Fibroblast of villous mesenchyme (primary cell): Measurements from ENCODE around the gene PLEKHA5. TPM values are rescaled to one million over a fixed set of nuclear protein-coding genes. Genes with fewer than 3 reads are reported as not detected.
"Not testable (repeated sequence)": the region's sequence is repeated elsewhere in the genome, so short reads cannot be mapped to it uniquely, and the experiment has no call there.

Experiments
- DNase-seq: peaks from one replicate; pipeline ENCODE4 v3.0.0-alpha.2; 2010; ENCODE audit warnings: low read depth
- H3K4me3 ChIP-seq: 2 replicates; pipeline ENCODE4 v1.5.1; 2011; ENCODE audit warnings: low read depth, mild to moderate bottlenecking, low read length
- total RNA-seq: library from RNA; depleted of rRNA; stranded (reverse); fragments of >200 nt; gene quantifications from 2 replicates; pipeline ENCODE4 v1.2.3, GENCODE V29; 2012
- TF ChIP-seq, protein P1 (sequence below): IDR thresholded peaks from 2 replicates; pipeline ENCODE4 v1.5.1; 2012; ENCODE audit warnings: low read depth, mild to moderate bottlenecking, low read length; ENCODE audit not compliant: insufficient read depth

Gene PLEKHA5
- total RNA-seq, 1 donor, result 37.1 TPM

- no peak overlapping the region for H3K4me3 ChIP-seq
- DNase-seq, result no peak
- TF ChIP-seq, protein P1, sequence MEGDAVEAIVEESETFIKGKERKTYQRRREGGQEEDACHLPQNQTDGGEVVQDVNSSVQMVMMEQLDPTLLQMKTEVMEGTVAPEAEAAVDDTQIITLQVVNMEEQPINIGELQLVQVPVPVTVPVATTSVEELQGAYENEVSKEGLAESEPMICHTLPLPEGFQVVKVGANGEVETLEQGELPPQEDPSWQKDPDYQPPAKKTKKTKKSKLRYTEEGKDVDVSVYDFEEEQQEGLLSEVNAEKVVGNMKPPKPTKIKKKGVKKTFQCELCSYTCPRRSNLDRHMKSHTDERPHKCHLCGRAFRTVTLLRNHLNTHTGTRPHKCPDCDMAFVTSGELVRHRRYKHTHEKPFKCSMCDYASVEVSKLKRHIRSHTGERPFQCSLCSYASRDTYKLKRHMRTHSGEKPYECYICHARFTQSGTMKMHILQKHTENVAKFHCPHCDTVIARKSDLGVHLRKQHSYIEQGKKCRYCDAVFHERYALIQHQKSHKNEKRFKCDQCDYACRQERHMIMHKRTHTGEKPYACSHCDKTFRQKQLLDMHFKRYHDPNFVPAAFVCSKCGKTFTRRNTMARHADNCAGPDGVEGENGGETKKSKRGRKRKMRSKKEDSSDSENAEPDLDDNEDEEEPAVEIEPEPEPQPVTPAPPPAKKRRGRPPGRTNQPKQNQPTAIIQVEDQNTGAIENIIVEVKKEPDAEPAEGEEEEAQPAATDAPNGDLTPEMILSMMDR, result no peak
Observed at GRCh38 chr12:19161216-19161615, 31.7 kb downstream of the PLEKHA5 start.

DNA sequence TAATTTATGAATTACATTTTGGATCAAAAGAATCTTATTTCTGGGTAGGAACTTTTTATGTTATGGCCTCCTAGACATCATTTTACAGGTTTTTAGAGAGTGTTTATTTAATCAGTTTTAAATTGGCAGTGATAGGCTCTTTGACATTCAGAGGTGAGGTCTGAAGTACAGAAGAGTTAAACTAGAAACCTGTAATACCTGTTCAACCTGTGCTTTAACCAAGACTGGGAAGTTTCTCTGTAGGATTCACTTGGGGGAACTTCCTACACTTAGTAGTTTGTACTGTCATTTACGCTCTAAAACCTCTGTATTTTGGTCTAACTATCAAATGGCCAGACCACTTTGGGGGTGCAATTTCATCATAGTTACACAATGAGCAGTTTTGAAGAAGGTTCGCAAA is 35.9 kb downstream of the PLEKHA5 start:
- DNase-seq, result no peak
- H3K4me3 ChIP-seq, result no peak overlapping the region
- TF ChIP-seq, protein P1, result no peak

- TF ChIP-seq, protein P1, result no peak
- H3K4me3 ChIP-seq, result no peak overlapping the region
- no peak for DNase-seq
Observed at GRCh38 chr12:19166387-19166786, 36.9 kb downstream of the PLEKHA5 start.

DNA sequence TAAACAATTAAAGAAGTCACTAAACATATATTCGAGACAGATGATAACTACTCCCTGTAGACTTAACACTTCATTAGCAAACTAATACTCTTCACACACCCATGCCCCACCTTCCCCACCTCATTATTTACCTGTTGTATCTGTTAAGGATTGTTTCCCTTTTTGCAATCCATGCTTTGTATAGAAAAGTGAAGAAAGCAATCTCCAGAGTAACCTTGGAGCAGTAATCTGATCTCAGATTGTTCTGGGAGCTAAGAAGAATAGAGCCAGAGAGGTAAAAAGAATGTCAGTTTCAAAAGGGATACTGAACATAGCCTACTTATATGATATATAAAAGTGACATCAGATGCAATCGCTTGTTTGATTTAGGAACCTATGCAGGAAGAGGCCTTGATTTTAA is 37.4 kb downstream of the PLEKHA5 start:
- H3K4me3 ChIP-seq, result no peak overlapping the region
- no peak for DNase-seq
- TF ChIP-seq, protein P1, result no peak

GRCh38 chr12:19167708-19168107 is 38.2 kb downstream of the PLEKHA5 start:
- no peak for DNase-seq
- TF ChIP-seq, protein P1, result no peak
- H3K4me3 ChIP-seq, result no peak overlapping the region

- TF ChIP-seq, protein P1, result no peak
- no peak for DNase-seq
- no peak overlapping the region for H3K4me3 ChIP-seq
Observed at GRCh38 chr12:19168644-19169043, 39.1 kb downstream of the PLEKHA5 start.

DNA sequence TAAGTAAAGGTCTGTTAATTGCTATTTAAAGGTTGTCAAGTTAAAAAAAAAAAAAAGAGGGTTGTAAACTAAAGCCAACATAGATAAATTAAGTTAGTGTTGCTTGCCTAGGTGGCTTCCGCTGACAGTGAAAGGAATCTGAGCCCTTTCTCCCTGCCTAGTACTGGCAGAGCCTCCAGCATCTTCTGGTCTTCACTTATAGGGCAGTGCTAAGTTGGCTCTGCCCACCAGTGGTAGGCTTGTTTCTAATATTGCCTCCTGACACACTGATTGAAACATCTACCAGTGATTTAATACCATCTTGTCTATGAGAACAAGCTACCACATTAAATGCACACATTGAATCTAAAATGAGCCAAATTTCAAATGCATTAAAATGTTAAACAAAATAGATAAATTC is 39.7 kb downstream of the PLEKHA5 start:
- H3K4me3 ChIP-seq, result no peak overlapping the region
- TF ChIP-seq, protein P1, result no peak
- DNase-seq, result no peak

DNA sequence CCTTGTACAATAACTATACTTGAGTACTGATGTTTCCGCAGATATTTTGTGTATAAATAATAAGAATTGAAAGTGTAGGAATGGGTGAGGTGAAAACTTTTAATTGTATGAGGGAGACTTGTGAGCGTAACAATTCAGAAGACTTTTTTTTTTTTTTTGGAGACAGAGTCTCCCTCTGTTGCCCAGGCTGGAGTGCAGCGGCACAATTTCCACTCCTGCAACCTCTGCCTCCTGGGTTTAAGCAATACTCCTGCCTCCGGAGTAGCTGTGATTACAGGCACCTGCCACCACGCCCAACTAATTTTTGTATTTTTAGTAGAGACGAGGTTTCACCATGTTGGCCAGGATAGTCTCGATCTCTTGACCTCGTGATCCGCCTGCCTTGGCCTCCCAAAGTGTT is 40.8 kb downstream of the PLEKHA5 start:
- not testable (repeated sequence) for DNase-seq, H3K4me3 ChIP-seq
